Central memory CD4-positive, alpha-beta T cell (primary cell): ENCODE measurements around the gene CCR3.

Experiments
- DNase-seq: peaks from one replicate; pipeline ENCODE4 v3.0.0; 2022

The CCR3 gene

GRCh38 chr3:46276497-46277099 is 34.3 kb downstream of the CCR3 start:
- DNase-seq: peak; percentile 67

- no peak for DNase-seq
Observed at GRCh38 chr3:46277476-46277875, 35.2 kb downstream of the CCR3 start.

- no peak for DNase-seq
Observed at GRCh38 chr3:46278816-46279672, 36.8 kb downstream of the CCR3 start.

- peak; percentile 69 for DNase-seq
Observed at GRCh38 chr3:46280105-46280797, 38.0 kb downstream of the CCR3 start.

GRCh38 chr3:46281551-46281950 is 39.3 kb downstream of the CCR3 start:
- DNase-seq: no peak

GRCh38 chr3:46282041-46282440 is 39.8 kb downstream of the CCR3 start:
- no peak for DNase-seq

GRCh38 chr3:46282696-46283095 is 40.4 kb downstream of the CCR3 start:
- DNase-seq: no peak

- DNase-seq: no peak
Observed at GRCh38 chr3:46283881-46284450, 41.7 kb downstream of the CCR3 start.

- peak; percentile 77 for DNase-seq
Observed at GRCh38 chr3:46284981-46285683, 42.9 kb downstream of the CCR3 start.

- no peak for DNase-seq
Observed at GRCh38 chr3:46285931-46286619, 43.8 kb downstream of the CCR3 start.

- DNase-seq: no peak
Observed at GRCh38 chr3:46286947-46287565, 44.8 kb downstream of the CCR3 start.

- no peak for DNase-seq
Observed at GRCh38 chr3:46289551-46289950, 47.3 kb downstream of the CCR3 start.

GRCh38 chr3:46289966-46290365 is 47.7 kb downstream of the CCR3 start:
- no peak for DNase-seq

- no peak for DNase-seq
Observed at GRCh38 chr3:46291046-46291445, 48.8 kb downstream of the CCR3 start.

- DNase-seq: no peak
Observed at GRCh38 chr3:46293035-46293724, 50.9 kb downstream of the CCR3 start.

- DNase-seq: no peak
Observed at GRCh38 chr3:46293991-46294833, 52.0 kb downstream of the CCR3 start.

GRCh38 chr3:46296826-46297225 is 54.6 kb downstream of the CCR3 start:
- DNase-seq: no peak

GRCh38 chr3:46297658-46298423 is 55.6 kb downstream of the CCR3 start:
- no peak for DNase-seq
